HL-60 (cell line): ENCODE results near the gene GANC.

ENCODE experiments used
- DNase-seq, 2 experiments: peaks; one replicate each; pipeline ENCODE4 v3.0.0-alpha.2; 2010 to 2020; ENCODE audit warnings: low read depth in 1 of 2, low spot score in 1 of 2
- H3K27ac ChIP-seq: fragments of 250-450 bp; sonication (Bioruptor Pico); replicated peaks from 2 replicates; pipeline ENCODE4 v1.5.1; 2020; ENCODE audit warnings: mild to moderate bottlenecking, moderate library complexity
- H3K27me3 ChIP-seq: fragments of 250-450 bp; sonication (Bioruptor Pico); 2 replicates; pipeline ENCODE4 v1.5.1; 2021; ENCODE audit warnings: mild to moderate bottlenecking, moderate library complexity; ENCODE audit not compliant: insufficient read depth, poor library complexity, severe bottlenecking
- H3K4me3 ChIP-seq: replicated peaks from 2 replicates; pipeline ENCODE4 v1.5.1; 2011; ENCODE audit warnings: mild to moderate bottlenecking, control low read depth, low read length; ENCODE audit not compliant: insufficient read depth
- CTCF ChIP-seq: IDR thresholded peaks from one replicate; pipeline ENCODE4 v1.5.1; 2011; ENCODE audit warnings: low read length, control low read depth, inconsistent platforms; ENCODE audit not compliant: insufficient read depth
- GABPA ChIP-seq: IDR thresholded peaks from 2 replicates; pipeline ENCODE4 v1.6.1; 2012; ENCODE audit warnings: low read depth
- POLR2AphosphoS5 ChIP-seq: IDR thresholded peaks from 2 replicates; pipeline ENCODE4 v1.6.1; 2012; ENCODE audit warnings: low read depth
- REST ChIP-seq: IDR thresholded peaks from 2 replicates; pipeline ENCODE4 v1.6.1; 2012; ENCODE audit warnings: low read depth; ENCODE audit not compliant: insufficient replicate concordance
- SPI1 ChIP-seq: IDR thresholded peaks from 2 replicates; pipeline ENCODE4 v1.6.1; 2012; ENCODE audit warnings: low read depth, mild to moderate bottlenecking, borderline replicate concordance

Gene GANC

DNA sequence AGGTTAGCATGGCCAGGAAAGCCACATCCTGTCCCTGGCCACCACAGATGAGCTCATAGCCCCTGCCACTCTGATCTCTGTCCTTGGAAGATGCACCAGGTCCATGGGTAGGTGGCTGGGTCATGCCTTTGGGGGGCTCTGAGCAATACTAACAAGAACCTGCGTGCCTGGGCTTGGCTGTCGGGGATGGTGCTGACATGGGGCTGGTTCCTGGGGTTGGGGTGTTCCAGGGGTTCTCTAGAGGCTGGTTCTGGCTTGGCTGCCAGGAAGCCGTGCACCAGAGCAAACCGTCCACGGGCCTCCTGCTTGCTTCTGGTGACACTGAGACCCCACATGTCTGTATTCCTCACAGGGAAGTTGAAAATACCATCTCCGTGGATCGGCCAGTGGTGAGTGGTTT is 130.4 kb downstream of the GANC start:
- no peak for TF ChIP-seq SPI1
- no peak for TF ChIP-seq CTCF
- no peak for TF ChIP-seq POLR2AphosphoS5
- TF ChIP-seq REST, result no peak
- no peak for TF ChIP-seq GABPA
- Histone ChIP-seq H3K27me3 (no peaks in the 10 kb centered on the region), H3K4me3 (no peak overlapping the region), H3K27ac (no peak overlapping the region)
- DNase-seq, result no peak

- TF ChIP-seq REST (no peak), POLR2AphosphoS5 (no peak), SPI1 (no peak), CTCF (no peak), GABPA (no peak)
Observed at GRCh38 chr15:42404461-42405235, 131.6 kb downstream of the GANC start.

DNA sequence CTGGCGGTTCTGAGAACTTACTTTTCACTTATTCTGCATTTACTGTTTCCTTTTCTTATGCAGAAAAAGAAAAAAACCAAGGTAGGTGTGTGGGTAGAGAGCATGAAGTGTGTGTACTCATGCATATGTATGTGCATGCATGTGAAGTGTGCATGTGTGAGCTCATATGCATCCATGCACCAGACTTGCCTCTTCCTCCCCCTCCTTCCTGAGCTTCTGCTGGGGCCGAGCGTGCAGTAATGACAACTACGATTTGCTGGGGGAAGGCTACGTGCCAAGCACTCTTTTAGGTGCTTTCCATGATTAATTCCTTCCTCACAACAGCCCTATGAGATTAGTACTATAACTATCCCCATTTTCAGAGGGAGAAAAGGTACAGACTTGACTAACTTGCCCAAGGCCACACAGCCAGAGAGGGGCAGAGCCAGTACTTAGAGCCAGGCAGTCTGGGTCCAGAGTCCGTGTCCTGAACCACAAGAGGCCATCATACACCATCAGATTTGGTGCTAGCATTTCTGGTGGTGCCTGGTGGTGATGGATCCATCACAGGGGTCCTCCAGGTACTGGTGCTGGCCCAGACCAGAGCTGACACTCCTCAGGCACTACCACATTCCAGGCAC is 133.0 kb downstream of the GANC start:
- Histone ChIP-seq H3K27ac (no peak overlapping the region), H3K4me3 (no peak overlapping the region), H3K27me3 (no peaks in the 10 kb centered on the region)
- TF ChIP-seq GABPA (no peak), REST (no peak), SPI1 (no peak), CTCF (no peak), POLR2AphosphoS5 (no peak)
- DNase-seq, result no peak

More at GRCh38 chr15:42404461-42405235, 131.6 kb downstream of the GANC start:
- Histone ChIP-seq H3K27ac (no peak overlapping the region), H3K27me3 (no peaks in the 10 kb centered on the region), H3K4me3 (no peak overlapping the region)
- no peak for DNase-seq
